ENCODE measurements around the gene LDB1.

- TF ChIP-seq CREB1 (IDR thresholded peaks at IDR 0.05; ENCODE audit: low read depth) (no peak), TAF1 (IDR thresholded peaks at IDR 0.05; ENCODE audit: low read depth) (no peak)
Measured at GRCh38 chr10:102140913-102141540, 20.9 kb upstream of the LDB1 start.

All from Ishikawa (cell line).